Measurements from ENCODE around the gene NFE2.
A peak's percentile ranks its signal among the peaks of the same experiment; 100 is the strongest.
"Not testable (repeated sequence)": the region's sequence is repeated elsewhere in the genome, so short reads cannot be mapped to it uniquely, and the experiment has no call there.

The NFE2 gene

DNA sequence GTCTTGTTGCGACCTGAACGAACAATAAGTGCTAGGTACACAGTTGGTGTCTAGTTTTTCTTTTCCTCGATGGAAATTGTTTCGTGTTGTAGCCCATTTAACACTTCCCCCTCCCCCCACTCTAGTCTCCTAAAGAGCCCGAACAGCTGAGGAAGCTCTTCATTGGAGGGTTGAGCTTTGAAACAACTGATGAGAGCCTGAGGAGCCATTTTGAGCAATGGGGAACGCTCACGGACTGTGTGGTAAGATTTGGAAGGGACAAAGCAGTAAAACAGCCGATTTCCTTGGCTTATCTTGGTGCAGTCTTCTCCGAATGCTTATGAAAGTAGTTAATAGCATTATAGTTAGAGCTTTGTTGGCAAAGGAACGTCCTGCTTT lies 19.6 kb downstream of the NFE2 start:
- DNase-seq = not testable (repeated sequence)

DNA sequence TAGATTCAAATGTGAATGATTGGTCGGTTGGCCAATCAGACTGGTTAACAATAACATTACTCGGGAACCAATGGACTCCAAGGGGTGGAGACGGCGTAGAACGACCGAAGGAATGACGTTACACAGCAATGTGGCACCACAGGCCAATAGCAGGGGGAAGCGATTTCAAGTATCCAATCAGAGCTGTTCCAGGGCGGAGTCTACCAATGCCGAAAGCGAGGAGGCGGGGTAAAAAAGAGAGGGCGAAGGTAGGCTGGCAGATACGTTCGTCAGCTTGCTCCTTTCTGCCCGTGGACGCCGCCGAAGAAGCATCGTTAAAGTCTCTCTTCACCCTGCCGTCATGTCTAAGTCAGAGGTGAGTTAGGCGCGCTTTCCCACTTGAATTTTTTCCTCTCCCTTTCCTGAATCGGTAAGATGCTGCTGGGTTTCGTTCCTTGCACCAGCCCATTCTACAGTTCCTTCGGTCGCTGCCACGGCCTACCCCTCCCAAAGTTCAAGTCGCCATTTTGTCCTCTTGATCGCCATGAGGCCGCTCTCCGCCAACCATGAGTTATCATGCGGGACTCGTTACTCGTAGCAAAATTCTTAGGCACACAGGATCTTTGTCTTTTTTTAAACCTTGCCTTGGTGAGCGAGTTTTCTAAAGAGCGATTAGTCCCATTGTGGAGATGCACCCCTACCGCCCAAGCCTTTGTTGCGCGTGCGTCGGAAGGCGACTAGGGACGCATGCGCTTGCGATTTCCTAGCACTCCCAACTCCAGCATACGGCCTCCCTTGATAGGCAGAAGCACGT lies 20.2 kb downstream of the NFE2 start, which contains the start of gene HNRNPA1:
Gene HNRNPA1, plus strand, starts transcription at position 259 of the 793 bp plus-strand sequence. Its CDS starts 82 bp downstream, at position 341.
- peak; percentile 93 for DNase-seq

DNA sequence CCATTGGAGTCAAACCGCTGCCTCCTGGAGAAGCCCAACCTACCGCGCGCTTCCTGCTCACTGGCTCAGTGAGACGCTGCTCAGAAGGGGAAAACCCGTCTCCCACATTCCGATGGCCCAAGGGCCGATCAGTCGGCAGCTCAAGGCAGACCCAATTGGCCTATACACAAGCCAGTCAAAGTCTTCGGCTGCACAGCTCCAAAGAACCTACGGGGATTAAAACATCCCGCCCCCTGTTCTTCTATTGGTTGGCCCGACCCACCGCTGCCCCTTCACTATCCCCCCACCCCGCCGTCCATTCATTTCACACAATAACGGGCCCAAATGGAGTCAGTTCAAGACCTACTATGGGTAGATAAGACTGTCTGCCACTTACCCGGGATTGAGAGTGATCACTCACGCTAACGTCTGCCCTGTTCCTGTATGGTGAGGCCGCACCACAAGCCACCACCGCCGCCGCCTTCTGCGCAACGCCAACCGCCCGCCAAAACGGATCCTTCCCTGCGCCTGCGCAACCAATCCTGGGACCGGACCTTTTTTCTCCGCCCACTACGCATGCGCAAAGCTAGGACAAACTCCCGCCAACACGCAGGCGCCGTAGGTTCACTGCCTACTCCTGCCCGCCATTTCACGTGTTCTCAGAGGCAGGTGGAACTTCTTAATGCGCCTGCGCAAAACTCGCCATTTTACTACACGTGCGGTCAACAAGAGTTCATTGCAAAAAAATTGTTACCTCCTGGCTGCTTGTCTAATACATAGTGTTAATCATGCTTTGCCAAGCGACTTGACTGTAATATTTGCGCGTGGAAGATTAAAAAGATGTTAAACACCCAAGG lies 21.0 kb downstream of the NFE2 start, which contains the start of gene CBX5:
Gene CBX5, minus strand, starts transcription at position 491 of the 836 bp plus-strand sequence. CDS start 22,472 bp downstream, outside the sequence.
- DNase-seq = peak; percentile 95

DNA sequence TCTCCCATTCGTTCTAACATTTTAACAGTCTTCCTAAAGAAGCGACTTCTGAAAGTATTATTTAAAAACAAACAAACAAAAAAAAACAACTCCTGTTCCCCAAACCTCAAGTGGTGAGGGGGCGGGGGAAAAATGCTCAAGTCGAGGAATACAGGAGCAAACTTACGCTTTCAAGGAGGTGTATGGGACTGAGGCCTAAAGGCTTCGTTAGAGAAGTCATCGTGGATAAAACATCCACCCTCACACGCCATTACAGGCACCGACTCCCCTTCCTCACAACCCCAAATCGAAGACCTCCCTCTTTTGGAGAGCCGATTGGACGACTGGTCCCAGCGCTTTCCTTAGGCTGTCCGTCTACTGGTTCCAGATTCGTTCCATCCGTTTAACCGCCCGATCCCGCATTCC lies 21.6 kb downstream of the NFE2 start:
- no peak for DNase-seq

DNA sequence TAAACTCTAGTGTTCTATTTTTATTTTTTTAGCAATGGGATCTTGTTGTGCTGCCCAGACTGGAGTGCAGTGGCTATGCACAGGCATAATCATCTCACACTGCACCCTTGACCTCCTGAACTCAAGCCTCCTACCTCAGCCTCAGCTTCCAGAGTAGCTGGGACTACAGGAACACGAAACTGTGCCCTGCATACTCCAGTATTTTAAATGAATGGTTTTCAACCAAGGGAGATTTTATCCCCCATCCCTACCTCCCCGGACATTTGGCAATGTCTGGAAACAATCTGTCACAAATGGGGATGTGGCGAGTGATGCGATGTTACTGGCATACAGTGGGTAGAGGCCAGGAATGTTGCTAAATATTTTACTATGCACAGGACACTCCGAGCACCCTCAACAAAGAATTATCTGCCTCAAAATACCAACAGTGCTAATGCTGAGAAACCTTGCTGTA lies 23.0 kb downstream of the NFE2 start:
- no peak for DNase-seq

DNA sequence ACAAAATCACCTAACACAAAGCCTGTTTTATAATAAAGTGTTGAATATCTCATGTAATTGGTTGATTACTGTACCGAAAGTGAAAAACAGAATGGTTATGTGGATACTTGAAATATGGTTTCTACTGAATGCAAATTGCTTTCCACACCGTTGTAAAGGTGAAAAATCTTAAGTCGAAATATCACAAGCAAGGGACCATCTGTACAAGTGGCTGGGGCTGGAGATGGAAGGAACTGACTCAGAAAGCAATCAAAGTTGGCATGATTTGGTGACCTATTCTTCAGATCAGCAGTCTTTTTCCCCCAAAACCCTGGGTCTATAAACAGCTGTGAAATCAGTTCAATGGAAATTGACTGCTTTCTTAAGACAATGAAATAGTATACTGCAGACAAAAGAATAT lies 24.4 kb downstream of the NFE2 start:
- no peak for DNase-seq

DNA sequence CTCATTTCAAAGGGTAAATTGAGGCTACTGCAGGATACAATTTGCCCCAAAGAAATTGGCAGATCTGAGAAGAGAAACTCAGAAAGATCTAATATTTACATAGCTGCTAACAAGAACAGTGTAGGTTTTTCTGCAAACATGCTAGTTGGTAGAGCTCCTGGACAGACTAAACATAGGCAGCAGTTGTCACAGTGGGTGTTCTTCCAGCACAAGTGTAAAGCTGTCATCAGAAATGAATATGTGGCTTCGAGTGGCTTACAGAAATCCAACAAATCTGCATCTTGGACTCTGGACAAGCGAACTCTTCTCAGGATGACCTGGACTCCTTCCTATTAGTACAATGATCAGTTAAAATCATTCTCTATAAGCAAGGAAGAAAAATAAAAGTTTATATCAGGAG lies 26.8 kb downstream of the NFE2 start:
- no peak for DNase-seq

DNA sequence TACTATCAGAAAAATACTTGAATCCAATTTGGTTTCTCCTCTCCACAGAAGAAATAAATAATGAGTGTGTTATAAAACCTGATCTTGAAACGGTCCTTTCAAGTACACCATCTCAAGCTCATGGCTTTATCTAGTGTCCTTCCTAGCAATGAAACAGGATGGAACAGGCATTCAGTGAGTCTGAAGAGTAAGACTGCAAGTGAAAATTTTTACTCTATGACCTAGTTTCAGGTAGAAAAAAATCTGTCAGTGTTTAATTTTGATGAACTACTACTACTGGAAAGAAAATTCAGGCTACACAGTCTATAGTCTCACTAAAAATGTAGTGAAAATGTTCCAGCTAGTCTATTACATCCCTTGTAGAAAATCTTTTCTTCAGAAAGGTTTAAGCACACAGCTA lies 28.6 kb downstream of the NFE2 start:
- DNase-seq = no peak

DNA sequence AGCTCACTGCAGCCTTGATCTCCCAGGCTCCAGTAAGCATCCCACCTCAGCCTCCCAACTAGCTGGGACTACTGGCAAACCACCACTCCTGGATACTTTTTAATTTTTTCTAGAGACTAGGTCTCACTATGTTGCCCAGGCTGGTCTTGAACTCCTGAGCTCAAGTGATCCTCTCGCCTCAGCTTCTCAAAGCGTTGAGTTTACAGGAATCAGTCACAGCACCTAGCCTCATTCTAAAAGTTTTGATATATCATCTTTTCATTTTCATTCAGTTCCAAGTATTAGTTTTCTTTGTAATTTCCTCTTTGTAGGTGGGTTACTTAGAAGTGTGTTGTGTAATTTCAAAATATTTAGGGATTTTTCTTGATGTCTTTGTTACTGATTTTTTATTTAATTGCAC lies 30.5 kb downstream of the NFE2 start:
- DNase-seq = no peak

DNA sequence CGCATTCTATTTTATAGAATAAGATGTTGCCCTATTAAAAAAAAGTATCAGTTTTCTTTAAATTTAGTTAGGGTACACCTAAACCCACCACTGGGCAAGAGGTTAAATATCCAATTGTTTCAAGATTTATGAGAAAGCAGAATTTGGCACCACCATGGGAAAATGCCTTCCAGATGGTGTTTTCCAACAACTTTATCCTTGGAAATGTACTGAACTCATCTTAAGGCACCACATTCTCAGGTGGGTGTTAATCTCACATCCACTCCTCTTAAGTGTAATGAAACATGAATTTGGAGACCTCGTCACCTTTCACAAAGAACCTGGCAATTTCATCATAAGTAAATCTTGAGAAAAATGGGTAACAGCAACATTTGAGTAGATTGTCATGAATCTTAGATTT lies 34.0 kb downstream of the NFE2 start:
- no peak for DNase-seq

DNA sequence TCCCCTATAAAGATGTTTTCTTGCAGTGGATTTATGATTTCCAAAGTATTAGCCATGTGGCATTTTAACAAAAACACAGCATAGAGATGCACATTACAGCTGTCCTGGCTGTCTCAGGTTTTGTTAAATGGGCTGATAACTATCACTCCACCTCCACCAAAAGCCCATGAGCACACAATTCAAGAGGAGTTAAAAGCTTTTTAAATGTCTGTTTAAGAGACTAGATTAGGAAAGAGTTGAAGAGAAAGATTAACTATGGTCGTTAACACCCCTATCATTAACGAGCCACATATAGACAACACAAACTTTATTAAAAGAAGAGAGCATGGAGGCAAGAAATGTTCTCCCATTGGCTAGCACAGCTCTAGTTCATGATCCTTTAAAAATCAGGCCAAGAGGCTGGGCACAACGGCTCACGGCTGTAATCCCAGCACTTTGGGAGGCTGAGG lies 35.4 kb downstream of the NFE2 start:
- no peak for DNase-seq

DNA sequence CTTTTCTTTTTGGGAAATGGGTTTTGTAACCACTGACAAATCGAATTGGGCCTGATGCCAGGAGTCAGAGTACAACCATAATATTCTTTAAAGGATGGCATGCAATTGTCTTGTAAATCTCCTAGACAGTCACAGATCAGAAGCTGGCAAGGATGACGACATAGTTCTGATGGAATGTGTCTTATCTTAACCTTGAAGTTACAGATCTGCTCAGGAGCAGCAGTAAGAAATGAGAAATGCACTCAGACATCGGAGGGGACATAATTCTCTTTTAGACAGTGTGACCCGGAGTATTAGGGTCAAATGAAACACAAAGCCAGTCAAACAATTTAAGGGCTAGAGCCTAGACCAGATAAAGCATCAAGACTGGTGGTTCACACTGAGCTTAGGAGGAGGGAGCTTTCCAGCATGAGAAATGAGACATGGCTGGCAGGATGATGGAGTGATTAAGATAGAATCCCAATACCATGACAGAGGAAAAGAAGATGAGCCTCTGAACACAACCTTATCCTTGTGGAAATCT lies 38.4 kb downstream of the NFE2 start:
- DNase-seq = no peak

DNA sequence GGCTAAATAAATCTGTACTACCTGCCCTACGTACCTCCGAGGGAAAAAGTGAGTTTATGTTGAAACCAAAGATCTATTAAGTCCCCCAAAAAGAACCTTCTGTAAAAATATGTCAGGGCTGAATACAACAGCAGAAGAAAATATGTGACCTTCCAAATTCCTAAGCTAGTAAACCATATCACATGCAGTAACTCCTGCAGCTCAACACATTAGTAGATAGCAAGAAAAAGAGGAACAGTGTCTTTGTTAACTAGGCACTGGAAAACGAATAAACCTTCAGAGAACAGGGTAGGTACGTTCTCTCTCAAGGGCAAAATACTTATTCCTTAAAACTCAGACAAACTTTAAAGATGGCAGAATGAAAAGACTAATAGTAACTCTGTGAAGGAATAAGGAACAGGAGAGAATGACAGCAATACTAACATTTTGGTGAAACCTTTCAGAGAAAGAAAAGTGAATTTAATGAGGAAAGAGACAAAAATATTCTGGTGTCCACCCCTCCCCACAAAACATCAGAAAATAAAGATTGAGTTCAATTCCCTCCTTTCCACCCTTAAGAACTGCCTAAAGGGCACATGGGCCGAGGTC lies 38.9 kb downstream of the NFE2 start:
- no peak for DNase-seq

DNA sequence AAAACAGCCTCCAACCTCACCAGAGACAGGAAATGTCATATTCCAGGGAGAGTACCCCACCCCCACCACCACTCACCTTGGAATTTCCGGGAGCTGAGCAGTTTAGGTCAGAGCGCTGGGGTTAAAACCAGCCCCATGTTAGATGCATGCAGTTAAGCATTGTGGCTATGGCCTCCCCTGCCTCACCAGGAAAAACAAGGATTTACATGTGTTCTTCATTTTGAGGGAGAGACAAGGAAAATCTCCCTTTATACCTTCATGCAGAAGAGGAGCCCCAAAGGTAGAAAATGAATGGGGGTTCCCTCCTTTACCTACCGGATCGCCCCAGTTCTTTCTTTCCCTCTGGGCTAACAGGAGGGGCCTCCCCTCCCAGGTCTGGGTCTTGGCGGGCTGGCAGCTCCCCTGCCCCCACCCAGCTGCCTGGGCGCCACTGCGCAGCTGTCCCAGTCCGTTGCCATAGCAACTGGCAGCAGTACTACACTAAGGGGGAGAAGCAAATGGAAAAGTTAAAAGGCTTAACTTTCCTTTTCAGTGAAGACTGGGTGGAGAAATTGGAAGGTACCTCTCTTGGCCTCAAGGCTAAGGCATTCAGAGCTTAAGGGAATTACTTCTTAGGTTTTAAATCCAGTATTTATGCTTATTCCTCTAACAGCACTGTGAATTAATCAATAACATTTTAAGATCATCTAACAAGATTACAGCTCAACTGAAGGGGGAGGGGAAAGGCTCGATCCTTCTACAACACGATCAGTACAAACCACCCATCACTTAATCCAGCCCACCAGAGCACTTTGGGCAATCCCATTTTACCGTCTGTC lies 41.4 kb downstream of the NFE2 start:
- no peak for DNase-seq

DNA sequence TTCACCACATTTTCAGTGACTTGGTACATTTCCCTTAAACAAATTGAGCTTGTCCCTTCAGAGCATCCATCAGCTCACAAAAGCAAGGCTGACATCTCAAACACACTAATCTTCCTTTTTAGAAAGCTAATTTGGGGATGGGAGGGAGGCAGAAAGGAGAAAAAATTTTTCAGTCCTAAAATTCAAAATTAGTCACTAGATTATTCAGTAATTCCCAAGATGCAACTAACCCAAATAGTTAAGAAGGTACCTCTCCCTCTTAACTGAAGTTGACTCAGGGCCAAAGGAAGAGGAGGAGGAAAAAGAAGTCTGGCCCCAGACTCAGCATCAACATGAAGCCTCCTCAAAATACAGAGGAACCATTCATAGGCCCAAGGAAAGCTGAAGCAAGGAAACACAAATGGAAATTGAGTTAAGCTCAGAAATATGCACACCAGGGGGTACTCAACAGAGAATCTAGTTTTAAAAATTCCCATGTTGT lies 42.6 kb downstream of the NFE2 start:
- DNase-seq = no peak

DNA sequence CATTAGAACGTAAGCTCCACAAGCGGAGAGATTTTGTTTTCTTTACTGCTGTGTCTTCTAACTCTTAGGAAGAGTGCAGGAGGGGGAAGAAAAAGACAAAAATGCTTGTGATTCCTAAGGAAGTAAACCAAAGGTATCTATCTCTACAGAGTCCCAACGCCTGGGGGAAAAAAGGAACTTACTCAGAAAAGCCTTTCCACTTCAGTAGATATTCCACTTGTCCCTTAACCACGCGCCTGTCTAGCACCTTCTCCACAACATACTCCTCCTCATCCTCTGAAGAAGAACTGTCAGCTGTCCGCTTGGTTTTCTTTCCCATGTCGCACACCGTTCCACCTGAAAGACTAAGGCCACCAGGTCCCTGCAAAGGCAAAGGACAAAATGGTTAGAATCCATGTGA lies 43.5 kb downstream of the NFE2 start:
- DNase-seq = no peak

DNA sequence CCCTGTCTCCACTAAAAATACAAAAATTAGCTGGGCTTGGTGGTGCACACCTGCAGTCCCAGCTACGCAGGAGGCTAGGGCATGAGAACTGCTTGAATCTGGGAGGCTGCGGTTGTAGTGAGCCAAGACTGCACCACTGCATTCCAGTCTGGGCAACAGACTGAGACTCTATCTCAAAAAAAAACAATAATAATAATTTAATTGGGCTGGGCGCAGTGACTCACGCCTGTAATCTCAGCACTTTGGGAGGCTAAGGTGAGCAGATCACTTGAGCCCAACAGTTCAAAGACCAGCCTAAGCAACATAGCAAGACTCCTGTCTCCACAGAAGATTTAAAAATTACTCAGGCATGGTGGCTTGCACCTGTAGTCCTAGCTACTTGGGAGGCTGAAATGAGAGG lies 47.6 kb downstream of the NFE2 start:
- DNase-seq = no peak

DNA sequence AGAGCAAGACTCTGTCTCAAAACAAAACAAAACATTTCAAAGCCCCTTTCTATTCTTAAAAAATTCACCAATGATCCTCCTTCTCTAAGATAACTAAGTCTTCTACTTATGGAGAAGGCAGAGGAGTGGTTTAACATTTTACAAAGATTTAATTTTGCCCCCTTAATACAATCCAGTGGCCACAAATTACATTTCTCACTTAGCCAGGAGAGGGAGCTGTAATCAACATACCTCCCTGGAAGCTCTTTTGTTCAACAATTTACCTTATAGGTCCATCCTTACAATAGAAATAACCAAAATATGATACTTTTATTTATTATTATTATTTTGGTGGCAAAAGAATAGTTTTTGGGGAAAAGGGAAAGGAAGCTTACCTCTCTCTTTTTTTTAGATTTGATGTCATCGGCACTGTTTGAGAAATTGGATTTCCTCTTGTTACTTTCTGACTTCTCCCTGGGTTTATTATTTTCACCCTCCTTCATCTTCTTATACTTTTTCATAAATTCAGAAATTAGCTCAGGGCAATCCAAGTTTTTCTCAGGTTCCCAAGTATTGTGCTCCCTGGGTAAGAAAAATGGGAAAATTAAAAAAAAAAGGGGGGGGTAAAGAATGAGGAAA lies 49.0 kb downstream of the NFE2 start:
- DNase-seq = no peak

DNA sequence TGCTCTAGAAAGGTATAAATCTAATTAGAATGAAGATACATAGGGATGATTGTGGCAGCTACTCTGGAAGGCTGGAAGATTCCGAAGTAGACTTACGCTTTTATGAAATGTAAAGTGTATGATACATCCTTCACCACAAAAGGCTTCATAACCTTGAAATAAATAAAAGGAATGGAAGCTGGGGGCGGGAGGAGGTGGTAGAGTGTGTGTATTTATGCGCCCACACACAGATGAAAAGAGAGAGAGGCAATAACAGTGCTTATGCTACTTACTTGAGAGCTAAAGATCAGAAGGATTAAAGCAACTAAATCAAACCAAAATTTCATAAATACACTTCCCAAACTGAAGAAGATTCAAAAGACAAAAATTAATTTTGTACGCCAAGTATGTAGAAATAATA lies 51.3 kb downstream of the NFE2 start:
- DNase-seq = no peak

DNA sequence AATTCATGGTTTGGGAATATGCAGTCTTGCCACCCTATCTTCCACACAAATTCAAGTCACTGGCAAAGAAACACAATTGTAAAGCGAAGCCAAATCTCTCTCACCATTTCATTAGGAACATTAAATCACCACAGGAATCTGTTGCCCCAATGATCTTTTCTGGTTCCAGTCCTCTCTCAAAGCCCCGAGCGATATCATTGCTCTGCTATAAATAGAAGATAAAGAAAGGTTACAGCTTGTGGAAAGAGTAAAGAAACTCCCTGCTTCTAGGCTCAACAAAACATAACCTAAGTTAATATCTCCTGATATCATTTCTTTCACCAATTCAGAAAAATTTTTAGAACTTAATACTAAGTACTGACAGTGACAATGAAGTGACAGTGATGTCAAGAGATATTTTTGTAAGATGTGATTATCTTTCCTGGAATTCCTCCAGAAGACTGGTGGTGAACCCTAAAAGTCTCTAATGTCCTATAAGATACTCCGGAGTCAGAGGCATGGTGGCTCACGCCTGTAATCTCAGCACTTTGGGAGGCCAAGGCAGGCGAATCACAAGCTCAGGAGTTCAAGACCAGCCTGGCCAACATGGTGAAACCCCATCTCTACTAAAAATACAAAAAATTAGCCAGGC lies 54.7 kb downstream of the NFE2 start:
- no peak for DNase-seq
